ENCODE data around the gene ACSS1. TPM values are rescaled to one million over a fixed set of nuclear protein-coding genes. Genes with fewer than 3 reads are reported as not detected.

Gene ACSS1
- total and polyA plus RNA-seq, 2 experiments from 2014 or later, result 1.3 to 4.1 TPM

DNA sequence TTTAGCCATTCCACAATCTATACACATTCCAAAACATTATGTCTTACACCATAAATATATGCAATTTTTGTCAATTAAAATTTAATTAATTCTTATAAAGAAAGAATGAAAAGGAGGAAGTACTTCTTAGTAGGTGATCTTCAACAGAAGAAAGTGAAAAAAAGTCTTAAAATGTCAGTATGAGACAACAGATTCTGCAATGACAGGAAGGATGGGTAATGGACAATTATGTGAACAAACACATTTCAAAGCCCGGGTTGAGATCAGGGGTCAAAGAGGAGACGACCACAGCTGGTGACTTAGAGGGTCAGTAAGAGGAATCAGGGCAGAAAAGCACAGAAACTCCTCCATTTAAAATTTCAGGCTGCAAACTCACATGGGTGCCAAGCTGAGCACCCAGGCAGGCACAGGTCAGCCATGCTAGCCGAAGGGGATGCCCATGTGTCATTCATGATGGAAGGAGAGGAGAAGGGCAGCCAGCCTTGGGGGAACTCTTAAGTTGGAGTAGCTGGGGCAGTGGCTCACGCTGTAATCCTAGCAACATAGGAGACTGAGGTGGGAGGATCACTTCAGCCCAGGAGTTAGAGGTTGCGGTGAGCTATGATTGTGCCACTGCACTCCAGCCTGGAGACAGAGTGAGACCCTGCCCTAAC lies 13.0 kb upstream of the ACSS1 start:
- Histone ChIP-seq H3F3A (replicated peaks; ENCODE audit: low read depth) (peaks cover 2% of the 10 kb centered on the region; the same call in 1 of the 2 replicates), H4K20me1 (replicated peaks; ENCODE audit: insufficient read depth) (no peaks in the 10 kb centered on the region; the same call in 1 of the 2 replicates), H3K27ac (ENCODE audit: low read depth) (no peak overlapping the region), H3K4me1 (ENCODE audit: insufficient read depth) (0 out of 2 replicates have a peak, but pooled peaks cover 4% of the 10 kb centered on the region), H3K4me2 (no peak overlapping the region), H3K4me3 (no peak overlapping the region), H2AFZ (no peak overlapping the region), H3K9me2 (ENCODE audit: insufficient read depth) (no peaks in the 10 kb centered on the region; the same call in 1 of the 2 replicates), H3K79me2 (replicated peaks; ENCODE audit: insufficient read depth) (no peaks in the 10 kb centered on the region), H3K36me3 (ENCODE audit: insufficient read depth) (no peaks in the 10 kb centered on the region), H3K27me3 (ENCODE audit: insufficient read depth) (peaks cover 5% of the 10 kb centered on the region)
- Mint-ChIP-seq H3K27ac (no peak overlapping the region), H3K9me3 (no peaks in the 10 kb centered on the region), H3K27me3 (ENCODE audit: insufficient read depth, low read depth, poor library complexity) (peaks cover 11% of the 10 kb centered on the region), H3K4me3 (no peak overlapping the region), H3K4me1 (peaks cover 14% of the 10 kb centered on the region), H3K36me3 (ENCODE audit: low read depth) (no peaks in the 10 kb centered on the region)
- DNase-seq (ENCODE audit: low spot score), result no peak
- no peak for ATAC-seq
- TF ChIP-seq JUNB (IDR thresholded peaks at IDR 0.05; ENCODE audit: unreplicated experiment) (no peak), EZH2 (IDR thresholded peaks at IDR 0.05; ENCODE audit: low read depth, unreplicated experiment) (no peak), NANOG (IDR thresholded peaks at IDR 0.05; ENCODE audit: borderline replicate concordance) (no peak), ZNF331 (CRISPR knock-in tag; IDR thresholded peaks at IDR 0.05; ENCODE audit: low read depth) (no peak), STAT1 (IDR thresholded peaks at IDR 0.05; ENCODE audit: unreplicated experiment) (no peak), POLR2AphosphoS5 (IDR thresholded peaks at IDR 0.05; ENCODE audit: low read depth) (no peak), ZNF114 (CRISPR knock-in tag; IDR thresholded peaks at IDR 0.05) (no peak), CREB1 (CRISPR knock-in tag; IDR thresholded peaks at IDR 0.05; ENCODE audit: low read depth) (no peak), EZH2phosphoT487 (IDR thresholded peaks at IDR 0.05; ENCODE audit: unreplicated experiment) (no peak)
- TF ChIP-seq, protein P1, sequence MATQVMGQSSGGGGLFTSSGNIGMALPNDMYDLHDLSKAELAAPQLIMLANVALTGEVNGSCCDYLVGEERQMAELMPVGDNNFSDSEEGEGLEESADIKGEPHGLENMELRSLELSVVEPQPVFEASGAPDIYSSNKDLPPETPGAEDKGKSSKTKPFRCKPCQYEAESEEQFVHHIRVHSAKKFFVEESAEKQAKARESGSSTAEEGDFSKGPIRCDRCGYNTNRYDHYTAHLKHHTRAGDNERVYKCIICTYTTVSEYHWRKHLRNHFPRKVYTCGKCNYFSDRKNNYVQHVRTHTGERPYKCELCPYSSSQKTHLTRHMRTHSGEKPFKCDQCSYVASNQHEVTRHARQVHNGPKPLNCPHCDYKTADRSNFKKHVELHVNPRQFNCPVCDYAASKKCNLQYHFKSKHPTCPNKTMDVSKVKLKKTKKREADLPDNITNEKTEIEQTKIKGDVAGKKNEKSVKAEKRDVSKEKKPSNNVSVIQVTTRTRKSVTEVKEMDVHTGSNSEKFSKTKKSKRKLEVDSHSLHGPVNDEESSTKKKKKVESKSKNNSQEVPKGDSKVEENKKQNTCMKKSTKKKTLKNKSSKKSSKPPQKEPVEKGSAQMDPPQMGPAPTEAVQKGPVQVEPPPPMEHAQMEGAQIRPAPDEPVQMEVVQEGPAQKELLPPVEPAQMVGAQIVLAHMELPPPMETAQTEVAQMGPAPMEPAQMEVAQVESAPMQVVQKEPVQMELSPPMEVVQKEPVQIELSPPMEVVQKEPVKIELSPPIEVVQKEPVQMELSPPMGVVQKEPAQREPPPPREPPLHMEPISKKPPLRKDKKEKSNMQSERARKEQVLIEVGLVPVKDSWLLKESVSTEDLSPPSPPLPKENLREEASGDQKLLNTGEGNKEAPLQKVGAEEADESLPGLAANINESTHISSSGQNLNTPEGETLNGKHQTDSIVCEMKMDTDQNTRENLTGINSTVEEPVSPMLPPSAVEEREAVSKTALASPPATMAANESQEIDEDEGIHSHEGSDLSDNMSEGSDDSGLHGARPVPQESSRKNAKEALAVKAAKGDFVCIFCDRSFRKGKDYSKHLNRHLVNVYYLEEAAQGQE (IDR thresholded peaks at IDR 0.05; ENCODE audit: unreplicated experiment), result no peak
- TF ChIP-seq, protein P2, sequence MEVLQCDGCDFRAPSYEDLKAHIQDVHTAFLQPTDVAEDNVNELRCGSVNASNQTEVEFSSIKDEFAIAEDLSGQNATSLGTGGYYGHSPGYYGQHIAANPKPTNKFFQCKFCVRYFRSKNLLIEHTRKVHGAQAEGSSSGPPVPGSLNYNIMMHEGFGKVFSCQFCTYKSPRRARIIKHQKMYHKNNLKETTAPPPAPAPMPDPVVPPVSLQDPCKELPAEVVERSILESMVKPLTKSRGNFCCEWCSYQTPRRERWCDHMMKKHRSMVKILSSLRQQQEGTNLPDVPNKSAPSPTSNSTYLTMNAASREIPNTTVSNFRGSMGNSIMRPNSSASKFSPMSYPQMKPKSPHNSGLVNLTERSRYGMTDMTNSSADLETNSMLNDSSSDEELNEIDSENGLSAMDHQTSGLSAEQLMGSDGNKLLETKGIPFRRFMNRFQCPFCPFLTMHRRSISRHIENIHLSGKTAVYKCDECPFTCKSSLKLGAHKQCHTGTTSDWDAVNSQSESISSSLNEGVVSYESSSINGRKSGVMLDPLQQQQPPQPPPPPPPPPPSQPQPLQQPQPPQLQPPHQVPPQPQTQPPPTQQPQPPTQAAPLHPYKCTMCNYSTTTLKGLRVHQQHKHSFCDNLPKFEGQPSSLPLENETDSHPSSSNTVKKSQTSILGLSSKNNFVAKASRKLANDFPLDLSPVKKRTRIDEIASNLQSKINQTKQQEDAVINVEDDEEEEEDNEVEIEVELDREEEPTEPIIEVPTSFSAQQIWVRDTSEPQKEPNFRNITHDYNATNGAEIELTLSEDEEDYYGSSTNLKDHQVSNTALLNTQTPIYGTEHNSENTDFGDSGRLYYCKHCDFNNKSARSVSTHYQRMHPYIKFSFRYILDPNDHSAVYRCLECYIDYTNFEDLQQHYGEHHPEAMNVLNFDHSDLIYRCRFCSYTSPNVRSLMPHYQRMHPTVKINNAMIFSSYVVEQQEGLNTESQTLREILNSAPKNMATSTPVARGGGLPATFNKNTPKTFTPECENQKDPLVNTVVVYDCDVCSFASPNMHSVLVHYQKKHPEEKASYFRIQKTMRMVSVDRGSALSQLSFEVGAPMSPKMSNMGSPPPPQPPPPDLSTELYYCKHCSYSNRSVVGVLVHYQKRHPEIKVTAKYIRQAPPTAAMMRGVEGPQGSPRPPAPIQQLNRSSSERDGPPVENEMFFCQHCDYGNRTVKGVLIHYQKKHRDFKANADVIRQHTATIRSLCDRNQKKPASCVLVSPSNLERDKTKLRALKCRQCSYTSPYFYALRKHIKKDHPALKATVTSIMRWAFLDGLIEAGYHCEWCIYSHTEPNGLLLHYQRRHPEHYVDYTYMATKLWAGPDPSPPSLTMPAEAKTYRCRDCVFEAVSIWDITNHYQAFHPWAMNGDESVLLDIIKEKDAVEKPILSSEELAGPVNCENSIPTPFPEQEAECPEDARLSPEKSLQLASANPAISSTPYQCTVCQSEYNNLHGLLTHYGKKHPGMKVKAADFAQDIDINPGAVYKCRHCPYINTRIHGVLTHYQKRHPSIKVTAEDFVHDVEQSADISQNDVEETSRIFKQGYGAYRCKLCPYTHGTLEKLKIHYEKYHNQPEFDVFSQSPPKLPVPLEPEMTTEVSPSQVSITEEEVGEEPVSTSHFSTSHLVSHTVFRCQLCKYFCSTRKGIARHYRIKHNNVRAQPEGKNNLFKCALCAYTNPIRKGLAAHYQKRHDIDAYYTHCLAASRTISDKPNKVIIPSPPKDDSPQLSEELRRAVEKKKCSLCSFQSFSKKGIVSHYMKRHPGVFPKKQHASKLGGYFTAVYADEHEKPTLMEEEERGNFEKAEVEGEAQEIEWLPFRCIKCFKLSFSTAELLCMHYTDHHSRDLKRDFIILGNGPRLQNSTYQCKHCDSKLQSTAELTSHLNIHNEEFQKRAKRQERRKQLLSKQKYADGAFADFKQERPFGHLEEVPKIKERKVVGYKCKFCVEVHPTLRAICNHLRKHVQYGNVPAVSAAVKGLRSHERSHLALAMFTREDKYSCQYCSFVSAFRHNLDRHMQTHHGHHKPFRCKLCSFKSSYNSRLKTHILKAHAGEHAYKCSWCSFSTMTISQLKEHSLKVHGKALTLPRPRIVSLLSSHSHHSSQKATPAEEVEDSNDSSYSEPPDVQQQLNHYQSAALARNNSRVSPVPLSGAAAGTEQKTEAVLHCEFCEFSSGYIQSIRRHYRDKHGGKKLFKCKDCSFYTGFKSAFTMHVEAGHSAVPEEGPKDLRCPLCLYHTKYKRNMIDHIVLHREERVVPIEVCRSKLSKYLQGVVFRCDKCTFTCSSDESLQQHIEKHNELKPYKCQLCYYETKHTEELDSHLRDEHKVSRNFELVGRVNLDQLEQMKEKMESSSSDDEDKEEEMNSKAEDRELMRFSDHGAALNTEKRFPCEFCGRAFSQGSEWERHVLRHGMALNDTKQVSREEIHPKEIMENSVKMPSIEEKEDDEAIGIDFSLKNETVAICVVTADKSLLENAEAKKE (CRISPR knock-in tag; IDR thresholded peaks at IDR 0.05), result no peak
- TF ChIP-seq, protein P3, sequence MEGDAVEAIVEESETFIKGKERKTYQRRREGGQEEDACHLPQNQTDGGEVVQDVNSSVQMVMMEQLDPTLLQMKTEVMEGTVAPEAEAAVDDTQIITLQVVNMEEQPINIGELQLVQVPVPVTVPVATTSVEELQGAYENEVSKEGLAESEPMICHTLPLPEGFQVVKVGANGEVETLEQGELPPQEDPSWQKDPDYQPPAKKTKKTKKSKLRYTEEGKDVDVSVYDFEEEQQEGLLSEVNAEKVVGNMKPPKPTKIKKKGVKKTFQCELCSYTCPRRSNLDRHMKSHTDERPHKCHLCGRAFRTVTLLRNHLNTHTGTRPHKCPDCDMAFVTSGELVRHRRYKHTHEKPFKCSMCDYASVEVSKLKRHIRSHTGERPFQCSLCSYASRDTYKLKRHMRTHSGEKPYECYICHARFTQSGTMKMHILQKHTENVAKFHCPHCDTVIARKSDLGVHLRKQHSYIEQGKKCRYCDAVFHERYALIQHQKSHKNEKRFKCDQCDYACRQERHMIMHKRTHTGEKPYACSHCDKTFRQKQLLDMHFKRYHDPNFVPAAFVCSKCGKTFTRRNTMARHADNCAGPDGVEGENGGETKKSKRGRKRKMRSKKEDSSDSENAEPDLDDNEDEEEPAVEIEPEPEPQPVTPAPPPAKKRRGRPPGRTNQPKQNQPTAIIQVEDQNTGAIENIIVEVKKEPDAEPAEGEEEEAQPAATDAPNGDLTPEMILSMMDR (conservative IDR thresholded peaks at IDR 0.05; ENCODE audit: low read depth in 2 of 2), result no peak
- TF ChIP-seq, protein P4, sequence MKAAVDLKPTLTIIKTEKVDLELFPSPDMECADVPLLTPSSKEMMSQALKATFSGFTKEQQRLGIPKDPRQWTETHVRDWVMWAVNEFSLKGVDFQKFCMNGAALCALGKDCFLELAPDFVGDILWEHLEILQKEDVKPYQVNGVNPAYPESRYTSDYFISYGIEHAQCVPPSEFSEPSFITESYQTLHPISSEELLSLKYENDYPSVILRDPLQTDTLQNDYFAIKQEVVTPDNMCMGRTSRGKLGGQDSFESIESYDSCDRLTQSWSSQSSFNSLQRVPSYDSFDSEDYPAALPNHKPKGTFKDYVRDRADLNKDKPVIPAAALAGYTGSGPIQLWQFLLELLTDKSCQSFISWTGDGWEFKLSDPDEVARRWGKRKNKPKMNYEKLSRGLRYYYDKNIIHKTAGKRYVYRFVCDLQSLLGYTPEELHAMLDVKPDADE (IDR thresholded peaks at IDR 0.05), result no peak
